OCI-LY7 (cell line): ENCODE measurements around the gene AGAP2. TPM values are rescaled to one million over a fixed set of nuclear protein-coding genes. Genes with fewer than 3 reads are reported as not detected.

Experiments
- BruUV-seq: library from RNA; stranded (reverse); fragments of 400-500 nt; replicated peaks from 2 replicates; lab custom pipeline; 2021; lab: Mats Ljungman, UMichigan
- CTCF ChIA-PET: fragments of 300-600 bp; sonication (Branson Sonifier 250); formaldehyde crosslinking; loops from one replicate; lab custom pipeline; 2022; ENCODE audit warnings: antibody characterized with exemption; ENCODE audit not compliant: unreplicated experiment; lab: Charles Lee
- POLR2A ChIA-PET: fragments of 300-600 bp; sonication (Branson Sonifier 250); formaldehyde crosslinking; loops from one replicate; lab custom pipeline; 2022; ENCODE audit warnings: antibody characterized with exemption; lab: Charles Lee
- DNase-seq: peaks from one replicate; pipeline ENCODE4 v3.0.0-alpha.2; 2015; ENCODE audit warnings: low spot score
- H2AFZ ChIP-seq: fragments of 200-600 bp; sonication (generic), shearing (Covaris generic); 2 replicates; pipeline ENCODE4 v1.6.1; 2014; ENCODE audit warnings: mild to moderate bottlenecking, antibody characterized with exemption, low read length, moderate library complexity
- H3K27ac ChIP-seq: fragments of 200-600 bp; sonication (generic); 2 replicates; pipeline ENCODE4 v1.5.1; 2014; ENCODE audit warnings: mixed run types, low read depth, mild to moderate bottlenecking, moderate library complexity, low read length, inconsistent platforms; ENCODE audit not compliant: poor library complexity, severe bottlenecking
- H3K36me3 ChIP-seq: fragments of 200-600 bp; sonication (generic); 2 replicates; pipeline ENCODE4 v1.6.1; 2014; ENCODE audit warnings: mild to moderate bottlenecking, antibody characterized with exemption, low read length, moderate library complexity, mixed read lengths; ENCODE audit not compliant: insufficient read depth
- H3K4me1 ChIP-seq: fragments of 200-600 bp; sonication (generic); 2 replicates; pipeline ENCODE4 v1.5.1; 2014; ENCODE audit warnings: mild to moderate bottlenecking, low read length; ENCODE audit not compliant: insufficient read depth, poor library complexity, severe bottlenecking
- H3K4me2 ChIP-seq: fragments of 200-600 bp; sonication (generic); 2 replicates; pipeline ENCODE4 v1.6.1; 2014; ENCODE audit warnings: mild to moderate bottlenecking, low read length
- H3K4me3 ChIP-seq: fragments of 200-600 bp; sonication (generic); 2 replicates; pipeline ENCODE4 v1.5.1; 2014; ENCODE audit warnings: mild to moderate bottlenecking, low read depth, low read length; ENCODE audit not compliant: poor library complexity, severe bottlenecking
- H3K79me2 ChIP-seq: fragments of 200-600 bp; sonication (generic); 2 replicates; pipeline ENCODE4 v1.6.1; 2016; ENCODE audit warnings: low read depth, mild to moderate bottlenecking, low read length, moderate library complexity, mixed read lengths; ENCODE audit not compliant: insufficient read depth
- H3K9me2 ChIP-seq: fragments of 200-600 bp; sonication (generic); 2 replicates; pipeline ENCODE4 v1.6.1; 2016; ENCODE audit warnings: mild to moderate bottlenecking, low read length, mixed read lengths; ENCODE audit not compliant: insufficient read depth
- H3K9me3 ChIP-seq: fragments of 200-600 bp; sonication (generic); 2 replicates; pipeline ENCODE4 v1.6.1; 2014; ENCODE audit warnings: mild to moderate bottlenecking, mixed run types, low read length, mixed read lengths
- H4K20me1 ChIP-seq: fragments of 200-600 bp; sonication (generic); 2 replicates; pipeline ENCODE4 v1.6.1; 2014; ENCODE audit warnings: mild to moderate bottlenecking, antibody characterized with exemption, low read length, moderate library complexity, mixed read lengths; ENCODE audit not compliant: insufficient read depth
- EZH2phosphoT487 ChIP-seq: fragments of 200-600 bp; sonication (generic); IDR thresholded peaks from 2 replicates; pipeline ENCODE4 v1.6.1; 2018; ENCODE audit warnings: low read depth, borderline replicate concordance, mild to moderate bottlenecking, mixed run types, antibody characterized with exemption, low read length, moderate library complexity, mixed read lengths
- intact Hi-C: fragments of 100-400 bp; cut with micrococcal nuclease; formaldehyde crosslinking; loops from one replicate; pipeline ENCODE4 v1.10.0; 2022; ENCODE audit not compliant: unreplicated experiment
- total RNA-seq, 2 experiments: library from RNA; depleted of rRNA in 1 of 2; stranded (reverse); fragments of >200 nt in 1 of 2; shearing (Covaris generic) in 1 of 2; gene quantifications; 2 replicates each; pipeline ENCODE4 v1.2.3, GENCODE V29; 2014 to 2022
- TF ChIP-seq, protein P1 (sequence below): fragments of 200-600 bp; sonication (generic); conservative IDR thresholded peaks from 2 replicates; pipeline ENCODE4 v1.5.1; 2014; ENCODE audit warnings: mild to moderate bottlenecking, antibody characterized with exemption, low read length, moderate library complexity, mixed read lengths

Gene AGAP2
- total RNA-seq, 2 experiments from 2014 or later: 14.8 to 26.5 TPM

DNA sequence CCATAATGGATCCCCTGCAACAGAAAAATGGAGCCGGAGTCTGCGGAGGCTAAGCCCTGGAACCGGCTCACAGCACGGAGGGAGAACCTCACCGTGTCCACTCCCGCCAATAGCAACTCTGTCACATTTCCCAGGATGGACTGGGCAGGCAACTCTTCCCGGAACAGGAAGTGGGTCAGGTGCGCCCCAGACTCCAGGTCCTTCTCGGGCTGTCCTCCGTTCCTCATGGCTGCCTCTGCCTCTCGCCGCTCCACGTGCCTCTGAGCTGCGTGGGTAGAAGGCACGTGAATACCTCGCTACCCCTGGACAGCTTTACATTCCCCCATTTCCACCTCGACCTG, 26.1 kb upstream of the AGAP2 start:
- Histone ChIP-seq H3K79me2 (0 out of 2 replicates have a peak, but pooled peaks cover 7% of the 10 kb centered on the region), H3K27ac (no peak overlapping the region), H2AFZ (no peak overlapping the region), H3K9me3 (no peaks in the 10 kb centered on the region), H3K36me3 (peaks cover 46% of the 10 kb centered on the region), H3K4me3 (no peak overlapping the region), H3K4me1 (peaks cover 7% of the 10 kb centered on the region), H3K4me2 (peak overlapping the region; percentile 30; the same call in 1 of the 2 replicates), H3K9me2 (no peaks in the 10 kb centered on the region), H4K20me1 (peaks cover 9% of the 10 kb centered on the region; the same call in 1 of the 2 replicates)
- BruUV-seq: no TSS peak
- ChIA-PET CTCF (interaction anchor here (1.4 kb wide), 1 partner anchor 9 kb away, joined by 3 read pairs; no protein-coding TSS in a partner anchor), POLR2A (no interaction called here)
- DNase-seq: no peak
- intact Hi-C loops: no loop called here
- TF ChIP-seq, protein P1, sequence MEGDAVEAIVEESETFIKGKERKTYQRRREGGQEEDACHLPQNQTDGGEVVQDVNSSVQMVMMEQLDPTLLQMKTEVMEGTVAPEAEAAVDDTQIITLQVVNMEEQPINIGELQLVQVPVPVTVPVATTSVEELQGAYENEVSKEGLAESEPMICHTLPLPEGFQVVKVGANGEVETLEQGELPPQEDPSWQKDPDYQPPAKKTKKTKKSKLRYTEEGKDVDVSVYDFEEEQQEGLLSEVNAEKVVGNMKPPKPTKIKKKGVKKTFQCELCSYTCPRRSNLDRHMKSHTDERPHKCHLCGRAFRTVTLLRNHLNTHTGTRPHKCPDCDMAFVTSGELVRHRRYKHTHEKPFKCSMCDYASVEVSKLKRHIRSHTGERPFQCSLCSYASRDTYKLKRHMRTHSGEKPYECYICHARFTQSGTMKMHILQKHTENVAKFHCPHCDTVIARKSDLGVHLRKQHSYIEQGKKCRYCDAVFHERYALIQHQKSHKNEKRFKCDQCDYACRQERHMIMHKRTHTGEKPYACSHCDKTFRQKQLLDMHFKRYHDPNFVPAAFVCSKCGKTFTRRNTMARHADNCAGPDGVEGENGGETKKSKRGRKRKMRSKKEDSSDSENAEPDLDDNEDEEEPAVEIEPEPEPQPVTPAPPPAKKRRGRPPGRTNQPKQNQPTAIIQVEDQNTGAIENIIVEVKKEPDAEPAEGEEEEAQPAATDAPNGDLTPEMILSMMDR: no peak
- TF ChIP-seq EZH2phosphoT487: no peak

DNA sequence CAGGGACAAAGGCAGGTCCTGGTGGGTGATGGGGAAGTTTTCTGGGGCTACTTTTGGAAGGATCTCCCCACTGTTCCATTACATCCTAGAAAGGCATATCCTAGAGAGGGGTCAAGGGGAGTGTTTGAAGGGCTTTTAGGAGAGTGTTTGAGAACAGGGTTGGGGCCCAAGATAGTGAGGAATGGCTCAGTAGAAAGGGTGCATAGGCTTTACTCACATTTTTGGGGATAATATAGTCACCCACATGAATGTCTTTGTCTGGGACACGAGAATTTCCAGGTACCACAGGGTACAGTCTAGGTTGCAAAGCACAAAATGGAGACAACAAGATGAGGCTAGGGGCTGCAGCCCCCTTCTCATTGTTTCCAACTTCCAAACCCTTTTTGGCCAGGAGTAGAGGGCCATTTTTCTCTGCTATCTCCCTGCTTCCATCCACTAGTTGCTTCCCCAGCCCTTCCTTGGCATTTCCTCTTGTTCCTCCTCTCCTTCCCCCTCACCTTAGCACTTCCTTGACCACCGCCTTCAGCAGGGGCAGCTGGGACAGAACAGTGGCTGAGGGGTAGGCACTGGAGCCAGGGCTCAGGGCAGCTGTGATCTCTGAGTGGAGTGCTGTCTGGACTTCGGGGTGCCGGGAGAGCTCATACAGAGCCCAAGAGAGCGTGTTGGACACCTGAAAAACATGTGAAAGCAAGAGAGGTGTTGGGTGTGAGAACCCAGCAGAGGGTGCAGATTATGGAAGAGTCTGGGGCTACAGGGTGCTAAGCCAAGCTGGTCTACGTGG, 25.5 kb upstream of the AGAP2 start:
- no TSS peak for BruUV-seq
- Histone ChIP-seq H3K4me1 (peaks cover 7% of the 10 kb centered on the region), H3K4me3 (no peak overlapping the region), H3K9me3 (no peaks in the 10 kb centered on the region), H3K36me3 (peaks cover 46% of the 10 kb centered on the region), H4K20me1 (peaks cover 10% of the 10 kb centered on the region; the same call in 1 of the 2 replicates), H3K9me2 (no peaks in the 10 kb centered on the region), H3K27ac (no peak overlapping the region), H3K4me2 (no peak overlapping the region), H2AFZ (no peak overlapping the region), H3K79me2 (0 out of 2 replicates have a peak, but pooled peaks cover 7% of the 10 kb centered on the region)
- TF ChIP-seq, protein P1: no peak
- no peak for TF ChIP-seq EZH2phosphoT487
- intact Hi-C loops: no loop called here
- POLR2A ChIA-PET: no interaction called here
- DNase-seq: no peak
- CTCF ChIA-PET: no interaction called here

DNA sequence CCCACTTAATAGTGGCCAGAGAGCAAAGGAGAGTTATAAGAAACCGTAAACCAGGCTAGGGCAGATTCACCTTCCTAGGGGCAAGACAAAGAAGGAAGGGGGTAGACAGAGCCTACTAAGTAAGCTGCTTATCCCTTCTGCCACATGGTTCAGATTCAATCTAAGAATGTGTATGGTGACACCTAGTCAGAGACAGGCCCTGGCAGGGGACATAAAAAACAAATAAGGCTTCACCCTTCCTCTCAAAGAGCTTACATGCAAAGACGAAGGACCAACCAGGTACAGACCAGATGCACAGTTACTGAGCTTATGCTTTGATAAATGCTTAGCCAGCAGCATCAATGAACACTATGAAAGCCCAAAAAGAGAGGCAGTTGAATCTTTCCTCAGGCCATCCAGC, 23.9 kb upstream of the AGAP2 start:
- no peaks in the 10 kb centered on the region for H3K9me2 ChIP-seq
- peaks cover 10% of the 10 kb centered on the region; the same call in 1 of the 2 replicates for H4K20me1 ChIP-seq
- H3K4me2 ChIP-seq: no peak overlapping the region
- no peak for DNase-seq
- no peak overlapping the region for H3K27ac ChIP-seq
- H2AFZ ChIP-seq: no peak overlapping the region
- TF ChIP-seq, protein P1: no peak
- TF ChIP-seq EZH2phosphoT487: no peak
- POLR2A ChIA-PET: interaction anchor here (0.5 kb wide), 1 partner anchor 1894 kb away, joined by 3 read pairs; no protein-coding TSS in a partner anchor
- BruUV-seq: no TSS peak
- H3K4me1 ChIP-seq: peaks cover 7% of the 10 kb centered on the region
- CTCF ChIA-PET: no interaction called here
- no peaks in the 10 kb centered on the region for H3K9me3 ChIP-seq
- no peak overlapping the region for H3K4me3 ChIP-seq
- intact Hi-C loops: no loop called here
- H3K36me3 ChIP-seq: peaks cover 49% of the 10 kb centered on the region
- H3K79me2 ChIP-seq: 0 out of 2 replicates have a peak, but pooled peaks cover 7% of the 10 kb centered on the region
